ENCODE data around the gene PRRG4.

DNA sequence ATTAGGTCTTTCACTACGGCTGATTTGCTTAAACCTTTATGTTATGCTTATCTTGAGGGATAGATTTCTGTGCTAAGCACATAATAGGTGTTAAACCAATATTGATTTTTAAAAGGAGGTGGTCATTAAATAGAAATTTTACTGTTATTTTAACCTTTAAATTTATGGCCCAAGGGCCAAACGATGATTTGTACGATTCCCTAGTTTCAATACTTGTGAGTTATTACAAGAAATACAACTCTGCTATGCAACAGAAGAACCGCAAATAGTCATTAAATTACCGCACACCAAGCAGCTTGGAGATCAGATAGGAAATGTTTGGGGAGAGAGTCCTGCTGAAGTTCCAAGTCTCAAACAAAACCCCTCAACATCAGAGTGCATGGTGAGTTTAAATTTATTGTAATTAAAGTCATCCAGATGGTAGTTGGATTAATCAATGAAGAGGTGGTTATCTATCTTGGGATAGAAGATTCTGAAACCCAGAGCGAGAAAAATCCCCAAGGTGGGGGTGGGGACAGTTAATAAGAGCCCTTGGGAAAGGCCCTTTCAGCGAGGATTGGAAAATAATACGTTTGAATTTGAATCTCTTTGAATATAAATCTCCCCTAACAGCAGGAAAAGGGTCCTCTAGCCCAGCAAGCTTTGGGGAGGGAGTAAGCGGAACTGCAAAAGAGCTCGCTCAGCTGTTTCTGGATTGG, 62.1 kb downstream of the PRRG4 start:
- TF ChIP-seq, protein P1, sequence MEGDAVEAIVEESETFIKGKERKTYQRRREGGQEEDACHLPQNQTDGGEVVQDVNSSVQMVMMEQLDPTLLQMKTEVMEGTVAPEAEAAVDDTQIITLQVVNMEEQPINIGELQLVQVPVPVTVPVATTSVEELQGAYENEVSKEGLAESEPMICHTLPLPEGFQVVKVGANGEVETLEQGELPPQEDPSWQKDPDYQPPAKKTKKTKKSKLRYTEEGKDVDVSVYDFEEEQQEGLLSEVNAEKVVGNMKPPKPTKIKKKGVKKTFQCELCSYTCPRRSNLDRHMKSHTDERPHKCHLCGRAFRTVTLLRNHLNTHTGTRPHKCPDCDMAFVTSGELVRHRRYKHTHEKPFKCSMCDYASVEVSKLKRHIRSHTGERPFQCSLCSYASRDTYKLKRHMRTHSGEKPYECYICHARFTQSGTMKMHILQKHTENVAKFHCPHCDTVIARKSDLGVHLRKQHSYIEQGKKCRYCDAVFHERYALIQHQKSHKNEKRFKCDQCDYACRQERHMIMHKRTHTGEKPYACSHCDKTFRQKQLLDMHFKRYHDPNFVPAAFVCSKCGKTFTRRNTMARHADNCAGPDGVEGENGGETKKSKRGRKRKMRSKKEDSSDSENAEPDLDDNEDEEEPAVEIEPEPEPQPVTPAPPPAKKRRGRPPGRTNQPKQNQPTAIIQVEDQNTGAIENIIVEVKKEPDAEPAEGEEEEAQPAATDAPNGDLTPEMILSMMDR (IDR thresholded peaks at IDR 0.05), result no peak
- no peak for TF ChIP-seq POLR2A (IDR thresholded peaks at IDR 0.05)
